Measurements from ENCODE around the gene WNK2.

The WNK2 gene

GRCh38 chr9:93203026-93203717 is 19.2 kb downstream of the WNK2 start:
- no peak for DNase-seq

GRCh38 chr9:93203718-93204469 is 20.0 kb downstream of the WNK2 start:
- DNase-seq = no peak

- no peak for DNase-seq
These were observed 20.6 kb downstream of the WNK2 start for GRCh38 chr9:93204470-93205043.

- no peak for DNase-seq
These were observed 21.3 kb downstream of the WNK2 start for GRCh38 chr9:93205045-93205768.

GRCh38 chr9:93205896-93206575 is 22.1 kb downstream of the WNK2 start:
- no peak for DNase-seq

- no peak for DNase-seq
These were observed 22.7 kb downstream of the WNK2 start for GRCh38 chr9:93206576-93207155.

- DNase-seq = no peak
These were observed 23.4 kb downstream of the WNK2 start for GRCh38 chr9:93207326-93207814.

GRCh38 chr9:93207860-93208734 is 24.2 kb downstream of the WNK2 start:
- DNase-seq = no peak

- DNase-seq = no peak
These were observed 25.2 kb downstream of the WNK2 start for GRCh38 chr9:93209097-93209496.

GRCh38 chr9:93209576-93210323 is 25.8 kb downstream of the WNK2 start:
- no peak for DNase-seq

GRCh38 chr9:93210324-93210973 is 26.5 kb downstream of the WNK2 start:
- no peak for DNase-seq

- DNase-seq = no peak
These were observed 27.2 kb downstream of the WNK2 start for GRCh38 chr9:93210974-93211653.

- DNase-seq = no peak
These were observed 27.7 kb downstream of the WNK2 start for GRCh38 chr9:93211654-93212001.

GRCh38 chr9:93212409-93212808 is 28.5 kb downstream of the WNK2 start:
- no peak for DNase-seq

- DNase-seq = no peak
These were observed 32.1 kb downstream of the WNK2 start for GRCh38 chr9:93216073-93216365.

GRCh38 chr9:93217706-93218105 is 33.8 kb downstream of the WNK2 start:
- no peak for DNase-seq

GRCh38 chr9:93218161-93218560 is 34.2 kb downstream of the WNK2 start:
- no peak for DNase-seq

GRCh38 chr9:93218671-93219420 is 34.9 kb downstream of the WNK2 start:
- no peak for DNase-seq

- DNase-seq = no peak
These were observed 35.8 kb downstream of the WNK2 start for GRCh38 chr9:93219692-93220091.

Measured in NCI-H226 (cell line).